ENCODE measurements around the gene ST3GAL3.

GRCh38 chr1:43707190-43708001 is at the start of gene ST3GAL3:
- TF ChIP-seq CTCF (IDR thresholded peaks at IDR 0.05 in 4 of 5, conservative IDR thresholded peaks at IDR 0.05 in 1 of 5) (peak in 1 of 5 experiments; percentile 24), POLR2A (IDR thresholded peaks at IDR 0.05) (peak; percentile 81 to 86)
